Epithelial cell of esophagus (primary cell): Measurements from ENCODE around the gene VPS11.

Experiments used
- DNase-seq: peaks from one replicate; pipeline ENCODE4 v3.0.0; 2010; ENCODE audit warnings: low read depth
- H3K4me3 ChIP-seq: 2 replicates; pipeline ENCODE4 v1.5.1; 2011; ENCODE audit warnings: mild to moderate bottlenecking, low read length, control low read depth
- CTCF ChIP-seq: IDR thresholded peaks from 2 replicates; pipeline ENCODE4 v1.5.1; 2011; ENCODE audit warnings: low read depth, mild to moderate bottlenecking, low read length, control low read depth, inconsistent platforms; ENCODE audit not compliant: insufficient read depth; ENCODE audit errors: missing control alignments

The VPS11 gene

GRCh38 chr11:119112314-119113020 is 44.8 kb downstream of the VPS11 start:
- no peak overlapping the region for H3K4me3 ChIP-seq
- no peak for DNase-seq
- no peak for TF ChIP-seq CTCF

GRCh38 chr11:119113716-119114115 is 46.1 kb downstream of the VPS11 start:
- TF ChIP-seq CTCF: no peak
- H3K4me3 ChIP-seq: no peak overlapping the region
- no peak for DNase-seq

- H3K4me3 ChIP-seq: no peak overlapping the region
- DNase-seq: no peak
- TF ChIP-seq CTCF: no peak
Measured at GRCh38 chr11:119114351-119114750, 46.7 kb downstream of the VPS11 start.

- TF ChIP-seq CTCF: no peak
- DNase-seq: no peak
- H3K4me3 ChIP-seq: no peak overlapping the region
Measured at GRCh38 chr11:119115484-119116234, 48.0 kb downstream of the VPS11 start.

GRCh38 chr11:119116235-119116594 is 48.6 kb downstream of the VPS11 start:
- no peak for TF ChIP-seq CTCF
- H3K4me3 ChIP-seq: no peak overlapping the region
- no peak for DNase-seq

- no peak for TF ChIP-seq CTCF
- DNase-seq: no peak
- no peak overlapping the region for H3K4me3 ChIP-seq
Measured at GRCh38 chr11:119116601-119117000, 49.0 kb downstream of the VPS11 start.
